GM23338 (cell line): ENCODE results near the gene PLD6.

Experiments
- JUNB ChIP-seq: IDR thresholded peaks from one replicate; pipeline ENCODE4 v1.6.1; 2016; ENCODE audit warnings: antibody characterized with exemption; ENCODE audit not compliant: unreplicated experiment
- POLR2AphosphoS5 ChIP-seq: IDR thresholded peaks from 2 replicates; pipeline ENCODE4 v1.6.1; 2016; ENCODE audit warnings: antibody characterized with exemption, low read depth
- TF ChIP-seq, protein P1 (sequence below), 2 experiments: fragments of 200-600 bp in 1 of 2; sonication (generic) in 1 of 2; conservative IDR thresholded peaks; 2 replicates each; pipeline versions ENCODE4 v1.5.1 to v1.6.1; 2016 to 2017; ENCODE audit warnings: antibody characterized with exemption in 2 of 2, low read depth in 2 of 2, mild to moderate bottlenecking in 2 of 2, moderate library complexity in 1 of 2

DNA sequence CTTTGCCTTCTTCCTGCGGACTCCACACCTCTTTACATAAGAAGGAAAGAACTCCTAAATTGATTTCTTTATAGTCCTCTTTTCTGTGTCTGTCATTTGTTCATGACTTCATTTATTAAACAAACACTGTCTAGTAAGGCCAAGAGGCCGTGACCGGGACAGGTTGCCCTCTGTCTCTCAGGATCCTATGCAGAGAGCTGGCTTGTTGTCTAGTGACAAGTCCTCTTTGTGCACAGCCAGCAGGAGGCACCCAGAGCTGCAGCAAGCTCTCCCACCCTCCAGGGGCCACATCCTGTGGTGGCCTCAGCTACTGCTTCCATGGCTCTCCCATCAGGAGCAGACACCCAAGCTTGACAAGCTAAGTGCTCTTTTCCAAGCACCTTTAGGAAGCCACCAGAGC, 50.6 kb downstream of the PLD6 start:
- TF ChIP-seq, protein P1, sequence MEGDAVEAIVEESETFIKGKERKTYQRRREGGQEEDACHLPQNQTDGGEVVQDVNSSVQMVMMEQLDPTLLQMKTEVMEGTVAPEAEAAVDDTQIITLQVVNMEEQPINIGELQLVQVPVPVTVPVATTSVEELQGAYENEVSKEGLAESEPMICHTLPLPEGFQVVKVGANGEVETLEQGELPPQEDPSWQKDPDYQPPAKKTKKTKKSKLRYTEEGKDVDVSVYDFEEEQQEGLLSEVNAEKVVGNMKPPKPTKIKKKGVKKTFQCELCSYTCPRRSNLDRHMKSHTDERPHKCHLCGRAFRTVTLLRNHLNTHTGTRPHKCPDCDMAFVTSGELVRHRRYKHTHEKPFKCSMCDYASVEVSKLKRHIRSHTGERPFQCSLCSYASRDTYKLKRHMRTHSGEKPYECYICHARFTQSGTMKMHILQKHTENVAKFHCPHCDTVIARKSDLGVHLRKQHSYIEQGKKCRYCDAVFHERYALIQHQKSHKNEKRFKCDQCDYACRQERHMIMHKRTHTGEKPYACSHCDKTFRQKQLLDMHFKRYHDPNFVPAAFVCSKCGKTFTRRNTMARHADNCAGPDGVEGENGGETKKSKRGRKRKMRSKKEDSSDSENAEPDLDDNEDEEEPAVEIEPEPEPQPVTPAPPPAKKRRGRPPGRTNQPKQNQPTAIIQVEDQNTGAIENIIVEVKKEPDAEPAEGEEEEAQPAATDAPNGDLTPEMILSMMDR (conservative IDR thresholded peaks at IDR 0.05; ENCODE audit: low read depth in 2 of 2): no peak
- TF ChIP-seq POLR2AphosphoS5 (no peak), JUNB (no peak)
